Lung (tissue), 12 donors: ENCODE results near the gene HSBP1. TPM values are rescaled to one million over a fixed set of nuclear protein-coding genes. Genes with fewer than 3 reads are reported as not detected.

Experiments used
- ATAC-seq: fragments of 200-7000 bp; cut with Tn5 transposase; one replicate; pipeline ENCODE4 v1.9.1; 2020; ENCODE audit warnings: moderate number of reproducible peaks; ENCODE audit not compliant: insufficient read depth, low FRiP score
- DNase-seq, 3 donors: peaks; one replicate each; pipeline ENCODE4 v3.0.0-alpha.2; 2013 to 2017
- H3K27ac ChIP-seq, 2 donors: one replicate each; pipeline ENCODE4 v1.5.1; 2013; ENCODE audit warnings: mild to moderate bottlenecking in 2 of 2, moderate library complexity in 2 of 2, control low read depth in 1 of 2, inconsistent platforms in 1 of 2, low read depth in 1 of 2, low read length in 1 of 2
- H3K27me3 ChIP-seq, 3 donors: one replicate each; pipeline ENCODE4 v1.5.1; 2013; ENCODE audit warnings: low read length in 2 of 3; ENCODE audit not compliant: control insufficient read depth in 3 of 3, insufficient read depth in 3 of 3
- H3K36me3 ChIP-seq, 4 donors: one replicate each; pipeline ENCODE4 v1.5.1; 2013; ENCODE audit warnings: low read length in 4 of 4, mild to moderate bottlenecking in 1 of 4, moderate library complexity in 1 of 4; ENCODE audit not compliant: control insufficient read depth in 4 of 4, insufficient read depth in 4 of 4
- H3K4me1 ChIP-seq, 5 donors: one replicate each; pipeline ENCODE4 v1.5.1; 2013; ENCODE audit warnings: low read length in 5 of 5, mild to moderate bottlenecking in 2 of 5, moderate library complexity in 1 of 5; ENCODE audit not compliant: control insufficient read depth in 5 of 5, insufficient read depth in 5 of 5
- H3K4me3 ChIP-seq: one replicate; pipeline ENCODE4 v1.5.1; 2013; ENCODE audit warnings: mild to moderate bottlenecking, control low read depth, moderate library complexity
- H3K9ac ChIP-seq, 2 donors: one replicate each; pipeline ENCODE4 v1.5.1; 2013; ENCODE audit warnings: low read length in 2 of 2, control low read depth in 1 of 2; ENCODE audit not compliant: insufficient read depth in 1 of 2
- H3K9me3 ChIP-seq, 4 donors: one replicate each; pipeline ENCODE4 v1.5.1; 2013; ENCODE audit warnings: low read length in 3 of 4, mild to moderate bottlenecking in 1 of 4, moderate library complexity in 1 of 4; ENCODE audit not compliant: control insufficient read depth in 4 of 4, insufficient read depth in 3 of 4
- WGBS, 2 donors: extraction: QIAGEN DNeasy Blood & Tissue Kit; methylation state at CpG; one replicate each; pipeline ENCODE4 v1.1.7; 2013; 5-methylcytosine and 5-hydroxymethylcytosine counted together
- polyA plus RNA-seq, 2 donors: library from polyadenylated mRNA; stranded (reverse); fragments of 200-250 nt; gene quantifications; one replicate each; pipeline ENCODE4 v1.2.1, GENCODE V29; 2013
- total RNA-seq, 2 donors: library from RNA; depleted of rRNA in 1 of 2; stranded (reverse); fragments of >200 nt in 1 of 2; gene quantifications; one replicate each; pipeline ENCODE4 v1.2.1, GENCODE V29; 2014 to 2021
- TF ChIP-seq, protein P1 (sequence below): IDR thresholded peaks from 2 replicates; pipeline ENCODE4 v1.5.1; 2012; ENCODE audit warnings: mild to moderate bottlenecking; ENCODE audit errors: control extremely low read depth, extremely low read depth
- donor health status: control.
- donor health status: control.
- donor health status: Bipolar disorder and iron deficiency.
- donor health status: healthy.
- donor health status: DM: yes; HTN: yes; CAD: no.

Gene HSBP1
- total and polyA plus RNA-seq, 4 donors: 50.5 to 109 (median 95.4) TPM

DNA sequence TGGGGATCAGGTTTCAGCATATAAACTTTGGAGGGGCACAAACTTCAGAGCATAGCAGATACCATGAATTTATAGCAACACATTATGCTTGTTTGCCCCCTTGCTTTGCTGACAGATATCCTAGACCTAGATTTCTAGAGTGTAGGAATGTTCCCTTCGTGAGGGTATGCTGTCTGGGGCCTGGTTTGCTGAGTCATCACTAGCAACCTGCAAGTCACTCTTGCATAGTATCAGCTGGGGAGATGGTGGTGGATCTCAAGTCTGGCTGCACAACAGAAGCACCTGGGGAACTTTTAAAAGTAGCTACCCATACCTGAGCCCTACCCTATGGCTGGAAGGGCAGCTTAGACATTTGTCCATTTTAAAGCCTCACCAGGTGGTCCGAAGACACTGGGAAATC is 22.3 kb upstream of the HSBP1 start:
- Histone ChIP-seq H3K4me1 (peaks cover 0 to 6% (median under 1%) of the 10 kb centered on the region in 5 donors), H3K9me3 (no peaks in the 10 kb centered on the region), H3K27me3 (peaks cover 0 to 2% (median 0%) of the 10 kb centered on the region in 3 donors), H3K9ac (no peak overlapping the region), H3K27ac (no peak overlapping the region), H3K36me3 (peaks cover 0 to 5% (median 0%) of the 10 kb centered on the region in 4 donors), H3K4me3 (no peak overlapping the region)
- TF ChIP-seq, protein P1, sequence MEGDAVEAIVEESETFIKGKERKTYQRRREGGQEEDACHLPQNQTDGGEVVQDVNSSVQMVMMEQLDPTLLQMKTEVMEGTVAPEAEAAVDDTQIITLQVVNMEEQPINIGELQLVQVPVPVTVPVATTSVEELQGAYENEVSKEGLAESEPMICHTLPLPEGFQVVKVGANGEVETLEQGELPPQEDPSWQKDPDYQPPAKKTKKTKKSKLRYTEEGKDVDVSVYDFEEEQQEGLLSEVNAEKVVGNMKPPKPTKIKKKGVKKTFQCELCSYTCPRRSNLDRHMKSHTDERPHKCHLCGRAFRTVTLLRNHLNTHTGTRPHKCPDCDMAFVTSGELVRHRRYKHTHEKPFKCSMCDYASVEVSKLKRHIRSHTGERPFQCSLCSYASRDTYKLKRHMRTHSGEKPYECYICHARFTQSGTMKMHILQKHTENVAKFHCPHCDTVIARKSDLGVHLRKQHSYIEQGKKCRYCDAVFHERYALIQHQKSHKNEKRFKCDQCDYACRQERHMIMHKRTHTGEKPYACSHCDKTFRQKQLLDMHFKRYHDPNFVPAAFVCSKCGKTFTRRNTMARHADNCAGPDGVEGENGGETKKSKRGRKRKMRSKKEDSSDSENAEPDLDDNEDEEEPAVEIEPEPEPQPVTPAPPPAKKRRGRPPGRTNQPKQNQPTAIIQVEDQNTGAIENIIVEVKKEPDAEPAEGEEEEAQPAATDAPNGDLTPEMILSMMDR: no peak
- WGBS, 2 donors: 75 to 76% methylated on average over 2 of the region's 2 CpGs
- no peak for ATAC-seq
- DNase-seq: no peak

DNA sequence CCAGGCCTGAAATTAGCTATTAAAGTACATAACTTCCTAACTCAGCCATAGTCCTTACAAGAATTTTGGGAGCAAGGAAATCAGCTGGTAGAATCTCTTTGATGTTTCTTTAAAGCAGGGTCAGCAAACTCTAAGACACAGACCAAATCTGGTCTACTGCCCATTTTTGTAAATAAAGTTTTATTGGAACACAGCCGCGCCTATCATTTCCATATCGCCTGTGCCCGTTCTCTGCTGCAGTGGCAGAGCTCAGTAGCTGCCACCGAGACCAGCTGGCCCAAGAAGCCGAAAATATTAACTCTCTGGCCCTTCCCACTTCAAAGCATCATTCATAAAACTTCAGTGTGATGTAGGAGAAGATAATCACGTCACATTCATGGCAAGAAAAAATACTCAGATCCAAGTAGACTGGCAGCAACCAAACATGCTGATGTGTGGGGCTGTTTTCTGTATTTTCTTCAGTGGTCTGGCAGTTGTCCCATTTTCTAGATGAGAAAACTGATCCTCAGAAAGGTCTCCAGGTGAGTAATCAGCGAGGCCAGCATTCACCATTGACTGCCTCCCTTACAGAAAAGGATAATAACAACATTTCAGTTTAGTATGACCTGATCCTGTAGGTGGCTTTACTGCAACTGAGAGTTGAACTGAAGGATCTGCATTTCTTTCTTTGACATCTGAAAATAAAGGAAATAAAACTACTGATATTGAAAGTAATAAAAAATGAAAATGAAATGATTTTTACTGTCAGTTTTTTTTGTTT is 18.0 kb upstream of the HSBP1 start:
- ATAC-seq: no peak
- Histone ChIP-seq H3K4me1 (no peaks in the 10 kb centered on the region), H3K27ac (no peak overlapping the region), H3K4me3 (no peak overlapping the region), H3K27me3 (peaks cover 0 to 2% (median 0%) of the 10 kb centered on the region in 3 donors), H3K9ac (no peak overlapping the region), H3K36me3 (peaks cover 0 to 5% (median 0%) of the 10 kb centered on the region in 4 donors), H3K9me3 (peaks cover 0 to 2% (median 0%) of the 10 kb centered on the region in 4 donors)
- DNase-seq: no peak
- TF ChIP-seq, protein P1: no peak
- WGBS, 2 donors: 89 to 92% methylated on average over 8 of the region's 8 CpGs

DNA sequence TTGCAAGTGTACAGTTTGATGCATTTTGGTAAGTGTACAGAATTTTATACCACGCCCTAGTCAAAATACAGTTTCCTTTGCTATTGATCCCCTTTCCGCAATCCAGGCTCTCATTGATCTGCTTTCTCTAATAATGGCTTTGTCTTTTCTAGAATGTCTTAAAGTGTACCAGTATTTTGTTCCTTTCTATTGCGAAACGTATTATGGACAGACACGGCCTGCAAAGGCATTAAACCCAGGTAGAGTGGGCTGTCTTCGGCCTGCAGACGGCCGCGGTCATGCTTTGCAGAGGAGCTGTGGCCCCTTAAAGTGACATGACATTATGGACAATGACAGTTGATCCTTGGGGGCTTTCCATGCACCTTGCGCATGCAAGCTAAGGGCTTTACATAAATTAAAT is 15.9 kb upstream of the HSBP1 start:
- ATAC-seq (no peak), DNase-seq (no peak)
- Histone ChIP-seq H3K9ac (no peak overlapping the region), H3K4me3 (no peak overlapping the region), H3K36me3 (peaks cover 0 to 5% (median 0%) of the 10 kb centered on the region in 4 donors), H3K9me3 (peaks cover 0 to 2% (median 0%) of the 10 kb centered on the region in 4 donors), H3K27me3 (peaks cover 0 to 2% (median 0%) of the 10 kb centered on the region in 3 donors), H3K4me1 (no peaks in the 10 kb centered on the region), H3K27ac (no peak overlapping the region)
- 94 to 95% methylated on average over 10 of the region's 10 CpGs for WGBS, 2 donors
- TF ChIP-seq, protein P1: no peak
